COLO668 (cell line): ENCODE results near the gene FTSJ3.
"Not testable (repeated sequence)": the region's sequence is repeated elsewhere in the genome, so short reads cannot be mapped to it uniquely, and the experiment has no call there.

Experiments
- DNase-seq: peaks from one replicate; lab custom pipeline; 2025; ENCODE audit not compliant: unreplicated experiment; lab: John Stamatoyannopoulos, UW

FTSJ3 gene

DNA sequence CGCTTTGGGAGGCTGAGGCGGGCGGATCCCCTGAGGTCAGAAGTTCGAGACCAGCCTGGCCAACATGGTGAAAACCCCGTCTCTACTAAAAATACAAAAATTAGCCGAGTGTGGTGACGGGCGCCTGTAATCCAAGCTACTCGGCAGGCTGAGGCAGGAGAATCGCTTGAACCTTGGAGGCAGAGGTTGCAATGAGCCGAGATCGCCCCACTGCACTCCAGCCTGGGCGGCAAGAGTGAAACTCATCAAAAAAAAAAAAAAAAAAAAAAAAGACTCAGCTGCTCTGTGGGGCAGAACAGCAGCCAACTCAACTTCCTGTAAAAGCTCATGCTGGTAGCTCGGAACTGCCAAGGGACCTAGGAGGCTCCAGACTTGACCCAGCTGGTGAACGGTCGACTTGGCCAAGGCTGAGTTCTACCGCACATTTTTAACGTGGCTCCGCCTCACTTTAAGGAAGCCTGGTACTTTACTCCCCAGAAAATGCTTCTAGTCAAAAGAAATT, 16.0 kb upstream of the FTSJ3 start:
- not testable (repeated sequence) for DNase-seq

DNA sequence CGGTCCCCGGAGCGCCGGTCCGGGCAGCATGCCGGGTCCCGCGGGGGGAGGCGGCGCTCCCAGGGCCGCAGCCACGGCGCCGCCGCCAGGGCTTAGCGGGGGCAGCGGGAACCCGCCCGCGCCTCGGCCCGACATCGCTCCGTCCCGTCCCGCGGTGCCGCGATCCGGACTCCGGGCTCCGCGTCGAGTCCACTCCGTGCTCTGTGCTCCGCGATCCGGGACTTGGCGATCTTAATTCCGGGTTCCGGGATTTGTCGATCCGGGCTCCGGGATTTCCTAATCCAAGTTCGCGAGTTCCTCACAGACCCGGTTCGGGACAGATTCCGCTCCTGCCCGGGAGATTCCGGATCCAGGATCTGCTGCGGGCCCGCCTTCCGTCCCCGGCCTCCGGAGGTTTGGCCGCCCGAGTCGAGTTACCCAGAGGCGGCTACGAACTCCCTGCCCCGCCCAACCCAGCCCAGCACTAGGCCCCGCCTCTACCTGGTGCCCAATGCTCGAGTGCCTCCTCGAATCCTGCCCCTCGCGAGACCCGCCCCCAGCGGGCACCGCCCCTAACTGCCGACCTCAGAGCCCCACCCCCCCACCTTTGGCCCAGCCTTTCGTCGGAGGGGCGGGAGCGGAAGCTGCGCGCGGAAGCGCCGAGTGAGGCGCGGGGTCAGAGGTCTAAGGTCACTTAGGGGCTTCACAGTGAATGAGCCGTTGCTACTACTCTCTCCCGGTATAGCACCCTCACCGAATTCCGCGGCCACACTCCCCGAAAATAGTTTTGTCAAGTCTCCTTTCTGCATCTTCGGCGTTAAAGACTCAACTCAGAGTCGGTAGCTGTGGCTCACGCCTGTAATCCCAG, 15.3 kb upstream of the FTSJ3 start, which contains the start of gene SMARCD2:
Gene SMARCD2, minus strand, starts transcription at position 146 of the 847 bp plus-strand sequence. Its CDS starts 11 bp downstream, at position 135.
- DNase-seq = peak; percentile 96

DNA sequence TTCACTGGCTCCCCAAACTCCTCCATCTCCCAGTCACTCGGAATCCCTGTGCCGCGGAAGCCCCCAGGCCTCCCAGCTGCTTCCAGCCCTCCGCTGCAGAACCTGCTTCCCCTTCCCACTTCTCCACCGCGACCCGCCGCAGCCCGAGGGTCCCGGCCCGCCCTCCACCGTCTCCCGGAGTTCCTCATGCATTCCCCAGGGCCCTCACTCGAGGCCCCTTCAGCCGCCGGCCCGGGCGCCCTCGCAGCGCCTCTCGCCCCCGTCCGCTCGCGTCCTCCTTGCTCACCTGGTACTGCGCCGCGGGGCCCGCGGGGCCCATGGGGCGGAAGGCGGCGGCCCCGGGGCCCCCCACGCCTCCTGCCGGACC, 14.7 kb upstream of the FTSJ3 start:
- DNase-seq = peak; percentile 69

DNA sequence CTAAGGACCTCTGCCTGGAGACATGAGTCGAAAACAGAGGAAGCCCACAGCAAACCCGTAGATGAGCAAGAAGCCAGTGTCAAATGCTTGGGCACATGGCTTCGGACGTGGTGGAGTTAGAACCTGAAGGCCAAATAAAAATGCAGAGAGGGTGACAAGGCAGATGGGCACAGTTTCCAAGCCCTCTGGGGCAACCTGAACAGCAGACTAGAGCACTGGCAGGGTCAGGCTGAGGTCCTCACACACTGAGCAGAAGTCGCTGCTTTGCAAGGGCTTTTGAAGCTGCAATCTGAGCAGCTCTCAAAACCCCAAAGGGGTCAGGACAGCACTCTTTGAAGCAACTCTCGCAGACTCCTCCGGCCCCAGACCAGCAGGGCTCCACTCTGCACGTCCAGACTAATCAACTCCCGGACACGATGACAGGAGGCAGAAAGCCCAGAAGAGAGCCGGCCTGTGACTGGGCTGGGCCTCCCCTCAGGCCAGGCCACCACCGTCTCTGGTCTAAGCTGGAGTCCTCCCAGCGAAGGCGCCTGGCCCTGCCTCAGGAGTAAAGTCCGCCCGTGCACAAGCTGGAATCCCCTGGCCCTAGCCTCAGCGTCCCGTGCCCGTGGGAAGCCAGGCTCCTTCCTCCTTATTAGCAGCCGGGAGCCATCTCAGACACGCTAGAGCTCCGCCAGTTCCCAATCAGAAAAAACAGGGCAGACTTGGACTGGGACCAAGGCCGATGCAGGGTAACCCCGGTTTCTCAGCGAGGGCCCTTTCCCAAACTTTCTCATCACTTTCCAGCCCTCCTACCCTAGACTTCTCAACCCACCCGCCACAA, 14.1 kb upstream of the FTSJ3 start:
- DNase-seq = peak; percentile 15

DNA sequence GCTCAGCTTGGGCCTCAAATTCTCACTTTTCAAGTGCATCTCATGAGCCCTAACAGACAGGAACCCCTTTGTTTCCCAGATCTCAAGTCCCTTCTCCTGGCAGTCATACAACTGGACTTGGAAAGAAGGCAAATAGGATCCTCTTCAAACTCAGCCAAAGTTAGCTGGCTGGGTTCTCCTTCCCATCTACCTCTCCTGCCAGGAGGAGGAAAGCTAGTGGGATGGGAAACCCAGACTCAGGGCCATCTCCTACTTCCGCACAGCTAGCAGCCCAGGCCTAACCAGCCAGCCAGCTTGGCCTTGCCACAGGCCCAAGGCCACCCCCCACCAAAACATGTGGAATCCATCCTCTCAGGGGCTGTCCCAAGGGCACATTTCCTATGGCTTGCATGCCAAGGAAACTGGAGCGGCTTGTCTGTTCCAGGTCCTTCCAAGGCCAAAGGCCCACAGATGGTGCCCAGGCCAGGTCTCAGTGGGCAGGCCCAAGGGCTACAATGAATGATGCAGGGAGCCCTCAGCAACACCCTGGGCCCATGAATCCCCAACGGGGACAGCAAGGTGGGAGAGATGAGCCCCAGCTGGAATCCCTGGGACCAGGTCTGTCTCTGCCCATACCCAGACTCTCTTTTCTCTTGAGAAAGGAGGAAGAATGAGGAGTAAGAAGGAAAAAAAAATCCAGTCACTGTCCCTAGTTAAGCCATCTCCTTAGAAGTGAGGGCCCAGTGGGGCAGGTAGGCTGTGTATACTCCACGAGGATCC, 13.3 kb upstream of the FTSJ3 start:
- DNase-seq = no peak

DNA sequence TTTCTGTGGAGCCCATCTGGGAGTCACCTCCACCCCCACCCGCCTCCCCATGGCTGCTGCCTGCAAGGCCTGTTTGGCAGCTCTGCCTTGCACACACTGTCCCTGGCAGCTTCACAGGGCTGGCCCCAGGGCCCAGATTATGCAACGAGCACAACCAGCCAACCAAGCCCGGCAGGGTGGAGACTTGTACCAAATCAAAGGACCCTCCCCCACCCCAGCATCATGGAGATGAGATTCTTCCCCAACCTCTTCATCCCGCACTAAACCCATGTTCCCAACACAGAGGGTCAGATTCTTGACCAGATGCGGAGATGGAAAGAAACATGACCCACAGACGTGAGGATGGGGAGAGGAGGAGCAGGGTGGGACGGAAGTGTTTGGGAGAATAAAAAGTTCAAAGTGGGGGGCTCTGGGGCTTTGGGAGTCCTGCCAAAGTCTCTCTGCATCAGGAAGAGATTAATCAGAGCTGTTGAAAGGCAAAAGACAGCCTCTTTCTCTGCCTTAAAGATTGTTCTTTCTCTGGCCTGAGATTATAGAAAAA, 11.2 kb upstream of the FTSJ3 start:
- peak; percentile 18 for DNase-seq

DNA sequence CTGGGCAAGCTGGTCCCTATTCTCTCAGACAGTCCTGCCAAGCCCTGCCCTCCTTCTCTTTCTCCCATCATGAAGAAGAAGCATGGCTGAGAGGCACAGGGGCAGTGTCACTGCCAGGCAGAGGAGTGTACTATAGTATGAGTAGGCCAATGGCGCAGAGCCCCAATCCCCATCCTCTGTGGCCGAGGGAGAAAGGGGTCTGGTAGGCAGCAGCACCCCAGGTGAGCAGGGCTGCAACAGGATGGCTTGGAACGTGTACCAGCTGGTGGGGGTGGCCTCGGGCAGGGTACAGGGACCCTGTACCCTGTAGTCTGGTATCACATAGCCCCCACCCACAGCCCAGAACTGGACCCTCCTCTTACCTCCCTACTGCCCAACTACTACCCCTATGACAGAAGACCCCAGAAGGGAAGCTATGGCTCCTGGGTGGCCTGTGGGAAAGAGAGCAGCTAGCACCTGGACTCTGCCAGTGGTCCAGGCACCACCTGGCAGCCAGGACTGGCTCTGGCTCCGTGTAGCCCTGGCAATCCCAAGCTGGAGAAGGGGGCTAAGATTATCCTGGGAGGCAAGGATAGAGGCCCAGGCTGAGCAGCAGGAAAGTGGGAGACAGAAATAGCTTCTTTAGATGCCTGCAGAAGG, 10.6 kb upstream of the FTSJ3 start:
- no peak for DNase-seq

DNA sequence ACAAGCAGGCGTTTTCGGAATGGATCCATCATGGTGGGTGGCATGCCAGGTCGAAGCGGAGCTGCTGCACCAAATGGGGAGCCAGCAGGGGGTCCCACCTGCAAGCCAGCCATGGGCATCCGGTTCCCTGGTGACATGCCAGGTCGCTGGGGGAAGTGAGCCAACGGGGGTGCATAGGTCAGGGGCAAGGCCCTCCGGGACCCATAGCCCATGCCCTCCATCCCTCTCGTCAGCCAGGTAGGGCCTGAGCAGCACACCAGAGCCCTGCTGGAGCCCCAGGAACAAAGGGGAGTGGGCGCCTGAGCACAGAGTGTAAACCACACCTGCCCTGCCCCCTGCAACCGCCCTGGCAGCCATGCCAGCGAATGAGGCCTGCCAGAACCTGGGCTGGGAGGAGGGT, 10.0 kb upstream of the FTSJ3 start:
- DNase-seq = no peak

DNA sequence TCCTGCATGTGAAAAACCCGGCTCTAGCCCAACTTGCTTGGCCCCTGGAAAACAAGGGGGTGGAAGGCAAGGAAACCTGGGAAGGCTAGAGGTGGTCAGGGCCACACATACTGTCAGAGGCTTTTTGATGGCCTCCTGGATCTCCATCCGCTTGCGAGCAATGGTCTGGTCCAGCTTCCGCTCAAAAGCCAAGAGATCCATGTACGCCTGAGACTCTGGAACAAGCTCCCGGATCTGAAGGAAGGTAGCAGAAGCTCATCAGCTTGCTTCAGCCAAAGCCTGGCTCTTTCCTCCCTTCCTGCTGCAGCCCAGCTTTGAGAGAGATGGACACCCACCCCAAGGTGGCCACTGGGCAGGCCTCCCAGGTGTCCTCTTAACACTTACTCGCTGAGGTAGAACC, 9.3 kb upstream of the FTSJ3 start:
- no peak for DNase-seq

DNA sequence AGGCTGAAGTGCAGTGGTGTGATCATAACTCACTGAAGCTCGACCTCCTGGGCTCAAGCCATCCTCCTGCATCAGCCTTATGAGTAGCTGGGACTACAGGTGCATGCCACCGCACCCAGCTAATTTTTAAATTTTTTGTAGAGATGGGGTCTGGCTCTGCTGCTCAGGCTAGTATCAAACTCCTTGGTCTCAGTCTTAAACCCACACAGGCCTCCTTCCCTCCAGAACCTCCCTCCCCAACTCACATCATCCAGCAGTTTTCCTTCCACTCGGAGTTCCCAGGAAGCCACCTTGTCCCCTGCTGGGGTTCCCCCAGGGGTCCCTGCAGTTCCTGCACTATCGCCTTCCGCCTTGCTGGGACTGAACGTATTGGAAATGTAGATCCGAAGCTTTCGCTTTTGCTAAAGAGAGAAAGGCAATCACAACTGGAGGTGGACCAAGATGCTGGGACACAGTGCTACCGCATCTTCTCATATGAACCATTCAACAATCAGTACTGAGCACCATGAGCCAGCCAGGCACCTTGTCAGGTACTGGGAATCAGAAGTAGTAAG, 7.8 kb upstream of the FTSJ3 start:
- no peak for DNase-seq

DNA sequence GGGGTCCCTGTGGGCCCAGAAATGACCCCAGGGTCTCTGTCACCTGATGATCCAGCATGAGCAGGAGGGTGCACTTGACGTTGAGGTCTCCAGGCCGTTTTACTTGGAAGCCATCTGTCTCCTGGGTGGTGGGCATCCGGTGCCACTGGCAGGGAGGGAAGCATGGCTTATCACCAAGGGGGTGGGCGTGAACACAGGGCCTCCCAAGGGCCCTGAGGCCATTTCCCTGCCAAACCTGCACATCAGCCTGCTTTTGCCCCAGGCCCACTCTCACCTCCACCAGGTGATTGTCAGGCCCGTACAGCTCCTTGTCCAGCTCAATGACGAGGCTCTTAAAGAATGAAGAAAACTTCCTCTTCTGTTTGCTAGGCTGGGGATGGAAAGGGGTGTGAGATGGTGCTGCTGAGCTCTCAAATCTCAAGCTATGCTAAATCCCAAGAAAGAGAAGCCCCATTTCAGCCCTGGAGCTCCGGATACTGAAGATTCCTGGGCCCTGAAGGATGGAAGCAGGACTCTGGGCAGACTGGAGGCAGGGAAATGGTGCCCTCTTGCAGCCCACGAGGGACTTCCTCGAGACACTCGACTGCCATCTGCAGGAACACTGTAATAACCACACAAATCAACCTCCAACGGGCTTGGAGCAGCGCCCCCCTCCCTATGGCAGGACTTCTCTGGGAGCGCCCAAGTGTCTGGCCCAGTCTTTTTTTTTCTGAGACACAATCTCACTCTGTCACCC, 7.1 kb upstream of the FTSJ3 start:
- DNase-seq = peak; percentile 31

DNA sequence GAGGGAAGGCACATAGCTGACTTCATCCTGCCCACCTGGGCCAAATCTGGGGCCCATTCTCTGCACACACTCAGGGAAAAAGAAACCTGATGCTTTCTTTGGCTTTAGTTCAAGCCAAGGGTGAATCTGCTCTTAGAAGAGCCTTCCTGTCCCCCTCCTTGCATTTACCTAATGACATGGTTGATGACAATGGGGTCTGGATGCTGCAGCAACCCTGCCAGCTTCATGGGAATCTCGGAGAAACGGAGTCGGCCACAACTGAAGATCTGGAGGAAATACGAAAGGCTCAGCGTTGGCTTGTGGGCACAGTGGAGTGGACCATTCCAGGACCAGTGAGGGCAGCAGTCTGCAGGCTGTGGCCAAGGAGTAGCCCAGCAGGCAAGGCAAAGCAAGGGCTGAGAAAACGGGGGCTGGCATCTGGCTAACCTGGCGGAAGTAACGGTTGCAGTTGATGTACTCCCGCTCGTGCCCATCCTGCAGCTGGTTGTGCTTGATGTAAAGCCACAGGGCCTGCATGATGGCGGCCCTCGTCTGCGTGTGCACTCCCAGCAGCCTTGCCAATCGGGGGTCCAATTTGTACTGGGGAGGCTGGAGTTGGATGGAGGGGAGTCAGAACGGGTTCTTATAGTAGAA, 6.4 kb upstream of the FTSJ3 start:
- no peak for DNase-seq

DNA sequence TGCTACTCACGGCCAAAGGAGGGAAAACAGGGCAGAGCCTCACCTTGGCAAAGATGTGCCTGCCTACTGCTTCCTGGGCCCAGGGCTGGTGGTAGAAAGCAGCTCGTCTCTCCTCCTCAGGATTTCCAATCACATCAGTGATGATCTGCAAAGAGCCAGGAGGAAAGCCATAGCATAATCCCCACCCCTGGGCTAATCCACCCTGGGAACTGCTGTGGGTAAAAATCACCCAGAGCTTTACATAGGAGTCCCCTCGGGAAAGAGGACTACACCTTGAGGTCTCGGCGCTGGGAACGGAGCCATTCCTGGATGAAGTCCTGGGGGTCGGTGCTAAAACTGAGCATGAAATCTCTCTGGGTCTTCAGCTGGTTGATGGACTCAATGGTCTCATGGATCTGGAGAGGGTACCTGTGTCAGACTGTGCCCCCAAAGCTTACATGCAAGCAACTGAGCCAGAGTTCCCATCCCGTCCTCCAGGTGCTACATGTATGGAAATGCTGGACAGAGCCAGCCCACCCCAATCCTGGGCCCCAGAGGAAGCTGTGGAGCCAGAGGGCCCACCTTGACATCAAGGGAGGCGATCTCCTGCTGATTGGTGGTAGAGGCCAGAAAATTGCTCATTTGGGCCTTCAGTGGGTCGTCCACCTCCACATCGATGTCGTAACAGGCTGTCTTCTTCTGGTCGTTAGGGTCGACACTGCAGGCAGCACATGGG, 5.7 kb upstream of the FTSJ3 start:
- no peak for DNase-seq

DNA sequence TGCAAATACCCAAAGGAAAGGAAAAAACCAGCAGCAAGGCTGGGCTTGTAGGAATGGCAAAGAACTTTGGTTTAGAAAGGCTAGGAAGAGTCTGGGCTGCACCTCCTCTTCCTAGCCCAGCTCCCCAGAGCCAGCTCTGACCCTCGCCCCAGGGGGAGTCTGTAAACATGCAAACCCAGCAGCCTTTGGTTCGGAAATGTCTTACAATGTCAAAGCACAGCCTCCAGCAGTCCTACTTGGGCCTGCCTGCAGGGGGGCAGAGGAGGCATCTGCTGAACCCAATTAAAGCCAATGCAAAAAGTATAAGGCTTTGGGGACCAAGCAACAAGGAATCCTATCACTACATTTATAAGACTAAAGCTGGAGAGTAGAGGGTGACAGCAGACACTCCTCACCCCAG, 5.0 kb upstream of the FTSJ3 start:
- DNase-seq = no peak

DNA sequence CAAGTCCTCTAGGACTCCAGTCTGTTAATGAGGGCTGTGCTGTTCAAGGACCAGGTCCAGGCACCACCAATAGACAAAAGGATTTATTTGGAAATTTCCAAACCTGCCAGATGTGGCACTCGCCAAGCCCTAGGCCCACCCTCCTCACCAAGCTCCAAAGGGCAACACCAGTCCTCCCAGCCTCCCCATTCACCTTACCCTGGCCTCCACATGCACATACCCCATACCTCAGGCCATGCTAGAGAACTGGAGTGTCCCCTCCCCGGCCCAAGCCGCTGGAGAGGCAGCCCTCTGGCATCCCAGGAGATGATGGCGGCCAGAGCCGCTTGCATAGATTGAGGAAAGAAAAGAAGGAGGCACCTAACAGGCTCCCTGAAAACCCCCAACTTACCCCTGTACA, 4.6 kb upstream of the FTSJ3 start:
- no peak for DNase-seq

DNA sequence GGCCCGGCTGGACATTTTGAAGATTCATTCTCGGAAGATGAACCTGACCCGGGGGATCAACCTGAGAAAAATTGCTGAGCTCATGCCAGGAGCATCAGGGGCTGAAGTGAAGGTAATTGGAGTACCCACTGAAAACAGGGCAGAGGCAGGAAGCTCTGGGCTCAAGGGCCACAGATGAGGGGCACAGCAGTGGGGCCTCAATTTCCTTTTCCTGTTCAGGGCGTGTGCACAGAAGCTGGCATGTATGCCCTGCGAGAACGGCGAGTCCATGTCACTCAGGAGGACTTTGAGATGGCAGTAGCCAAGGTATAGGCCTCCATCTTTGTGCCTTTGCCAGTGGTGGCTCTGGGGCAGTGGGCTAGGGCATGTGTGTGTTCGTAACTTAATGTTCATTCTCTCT, 4.0 kb upstream of the FTSJ3 start:
- no peak for DNase-seq

DNA sequence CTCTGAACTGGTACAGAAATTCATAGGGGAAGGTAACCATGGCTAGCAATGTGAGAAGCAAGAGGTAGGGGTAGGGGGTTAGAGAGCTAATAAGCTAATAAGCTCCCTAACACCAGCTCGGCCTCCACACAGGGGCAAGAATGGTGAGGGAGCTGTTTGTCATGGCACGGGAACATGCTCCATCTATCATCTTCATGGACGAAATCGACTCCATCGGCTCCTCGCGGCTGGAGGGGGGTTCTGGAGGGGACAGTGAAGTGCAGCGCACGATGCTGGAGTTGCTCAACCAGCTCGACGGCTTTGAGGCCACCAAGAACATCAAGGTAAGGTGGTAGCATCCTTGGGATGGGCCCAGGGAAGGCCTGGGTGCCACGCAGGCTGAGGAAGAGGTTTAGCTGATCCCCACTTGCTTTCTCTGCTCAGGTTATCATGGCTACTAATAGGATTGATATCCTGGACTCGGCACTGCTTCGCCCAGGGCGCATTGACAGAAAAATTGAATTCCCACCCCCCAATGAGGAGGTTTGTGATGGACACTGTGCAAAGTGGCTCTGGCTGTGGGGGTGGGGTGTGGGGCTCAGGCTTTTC, 3.5 kb upstream of the FTSJ3 start:
- DNase-seq = no peak

DNA sequence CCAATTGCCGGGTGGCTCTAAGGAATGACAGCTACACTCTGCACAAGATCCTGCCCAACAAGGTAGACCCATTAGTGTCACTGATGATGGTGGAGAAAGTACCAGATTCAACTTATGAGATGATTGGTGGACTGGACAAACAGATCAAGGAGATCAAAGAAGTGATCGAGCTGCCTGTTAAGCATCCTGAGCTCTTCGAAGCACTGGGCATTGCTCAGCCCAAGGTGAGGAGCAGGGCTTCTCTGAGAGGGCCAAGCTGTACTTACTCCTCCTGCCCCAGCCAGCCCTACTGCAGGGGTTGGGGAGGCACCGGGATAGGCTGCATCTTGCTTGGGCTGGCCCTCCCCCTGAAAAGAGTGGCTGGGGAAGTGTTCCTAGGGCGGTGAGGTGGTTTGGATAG, 2.8 kb upstream of the FTSJ3 start:
- DNase-seq = no peak
